ENCODE data around the gene HSD17B7.
"Not testable (repeated sequence)": the region's sequence is repeated elsewhere in the genome, so short reads cannot be mapped to it uniquely, and the experiment has no call there.

- not testable (repeated sequence) for TF ChIP-seq CTCF, POLR2A (IDR thresholded peaks at IDR 0.05)
Measured at GRCh38 chr1:162812357-162812756, 21.9 kb downstream of the HSD17B7 start.

Data from right lobe of liver (tissue), 4 donors.